ENCODE results near the gene GPR156. TPM values are rescaled to one million over a fixed set of nuclear protein-coding genes. Genes with fewer than 3 reads are reported as not detected.

GPR156 gene
- polyA plus RNA-seq, 1 of the 3 experiments (the other 2 are of a cell fraction): 0.31 TPM

- peak; percentile 78; the same call in 1 of the 2 replicates for TF ChIP-seq RXRA (IDR thresholded peaks at IDR 0.05; ENCODE audit: borderline replicate concordance, low read depth)
- TF ChIP-seq MAX (IDR thresholded peaks at IDR 0.05; ENCODE audit: low read depth): 0 out of 2 replicates have a peak, but pooled peaks have one; percentile 12
- TF ChIP-seq, protein P1, sequence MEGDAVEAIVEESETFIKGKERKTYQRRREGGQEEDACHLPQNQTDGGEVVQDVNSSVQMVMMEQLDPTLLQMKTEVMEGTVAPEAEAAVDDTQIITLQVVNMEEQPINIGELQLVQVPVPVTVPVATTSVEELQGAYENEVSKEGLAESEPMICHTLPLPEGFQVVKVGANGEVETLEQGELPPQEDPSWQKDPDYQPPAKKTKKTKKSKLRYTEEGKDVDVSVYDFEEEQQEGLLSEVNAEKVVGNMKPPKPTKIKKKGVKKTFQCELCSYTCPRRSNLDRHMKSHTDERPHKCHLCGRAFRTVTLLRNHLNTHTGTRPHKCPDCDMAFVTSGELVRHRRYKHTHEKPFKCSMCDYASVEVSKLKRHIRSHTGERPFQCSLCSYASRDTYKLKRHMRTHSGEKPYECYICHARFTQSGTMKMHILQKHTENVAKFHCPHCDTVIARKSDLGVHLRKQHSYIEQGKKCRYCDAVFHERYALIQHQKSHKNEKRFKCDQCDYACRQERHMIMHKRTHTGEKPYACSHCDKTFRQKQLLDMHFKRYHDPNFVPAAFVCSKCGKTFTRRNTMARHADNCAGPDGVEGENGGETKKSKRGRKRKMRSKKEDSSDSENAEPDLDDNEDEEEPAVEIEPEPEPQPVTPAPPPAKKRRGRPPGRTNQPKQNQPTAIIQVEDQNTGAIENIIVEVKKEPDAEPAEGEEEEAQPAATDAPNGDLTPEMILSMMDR (IDR thresholded peaks at IDR 0.05): no peak
- TF ChIP-seq TCF12 (IDR thresholded peaks at IDR 0.05): peak; percentile 87
- TF ChIP-seq POLR2AphosphoS5 (IDR thresholded peaks at IDR 0.05; ENCODE audit: low read depth, low read length): peak; percentile 76; the same call in 1 of the 2 replicates
- TF ChIP-seq CHD2 (IDR thresholded peaks at IDR 0.05; ENCODE audit: low read length, partially characterized antibody): no peak
- no peak for TF ChIP-seq FOXJ3 (CRISPR knock-in tag; IDR thresholded peaks at IDR 0.05)
- 0 out of 2 replicates have a peak, but pooled peaks have one; percentile 57 for TF ChIP-seq TEAD4 (IDR thresholded peaks at IDR 0.05; ENCODE audit: borderline replicate concordance, insufficient read depth)
- peak; percentile 72 for TF ChIP-seq FOSL2 (IDR thresholded peaks at IDR 0.05; ENCODE audit: borderline replicate concordance, low read depth)
- TF ChIP-seq GABPA (IDR thresholded peaks at IDR 0.05; ENCODE audit: low read depth): no peak
- TF ChIP-seq USF1 (IDR thresholded peaks at IDR 0.05; ENCODE audit: borderline replicate concordance, low read depth): no peak
- TF ChIP-seq RFX5 (IDR thresholded peaks at IDR 0.05; ENCODE audit: low read length): no peak
- no peak for TF ChIP-seq YY1 (IDR thresholded peaks at IDR 0.05; ENCODE audit: low read depth)
- TF ChIP-seq JUND (IDR thresholded peaks at IDR 0.05): peak; percentile 61
- TF ChIP-seq RCOR1 (IDR thresholded peaks at IDR 0.05; ENCODE audit: low read length): no peak
- TF ChIP-seq NRF1 (IDR thresholded peaks at IDR 0.05; ENCODE audit: low read depth, low read length): no peak
- no peak for TF ChIP-seq SMC3 (IDR thresholded peaks at IDR 0.05; ENCODE audit: low read depth, low read length)
- peak; percentile 70 to 81 for TF ChIP-seq EP300 (IDR thresholded peaks at IDR 0.05; ENCODE audit: borderline replicate concordance in 1 of 2, low read depth in 1 of 2, low read length in 1 of 2)
- TF ChIP-seq FOXM1 (IDR thresholded peaks at IDR 0.05; ENCODE audit: low read depth): 0 out of 2 replicates have a peak, but pooled peaks have one; percentile 40
- TF ChIP-seq, protein P2, sequence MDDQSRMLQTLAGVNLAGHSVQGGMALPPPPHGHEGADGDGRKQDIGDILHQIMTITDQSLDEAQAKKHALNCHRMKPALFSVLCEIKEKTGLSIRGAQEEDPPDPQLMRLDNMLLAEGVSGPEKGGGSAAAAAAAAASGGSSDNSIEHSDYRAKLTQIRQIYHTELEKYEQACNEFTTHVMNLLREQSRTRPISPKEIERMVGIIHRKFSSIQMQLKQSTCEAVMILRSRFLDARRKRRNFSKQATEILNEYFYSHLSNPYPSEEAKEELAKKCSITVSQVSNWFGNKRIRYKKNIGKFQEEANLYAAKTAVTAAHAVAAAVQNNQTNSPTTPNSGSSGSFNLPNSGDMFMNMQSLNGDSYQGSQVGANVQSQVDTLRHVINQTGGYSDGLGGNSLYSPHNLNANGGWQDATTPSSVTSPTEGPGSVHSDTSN (IDR thresholded peaks at IDR 0.05): peak; percentile 83
- no peak for DNase-seq
- POLR2A ChIA-PET: no interaction called here
- peaks cover 4% of the 10 kb centered on the region; the same call in 1 of the 2 replicates for H3K9me3 ChIP-seq
- H3K4me1 ChIP-seq (ENCODE audit: control insufficient read depth in 1 of 2, insufficient read depth in 2 of 2, low read depth in 1 of 2, low read length in 1 of 2): no peaks in the 10 kb centered on the region; a peak in 1 of 4 replicates
- H2AFZ ChIP-seq (ENCODE audit: low read depth): peak overlapping the region; percentile 47; the same call in 1 of the 2 replicates
- no peak overlapping the region for H3K4me3 ChIP-seq (ENCODE audit: low read depth in 2 of 2, low read length in 1 of 2)
- H3F3A ChIP-seq (replicated peaks; ENCODE audit: insufficient read depth): peaks cover 7% of the 10 kb centered on the region
- no peaks in the 10 kb centered on the region for H3K27me3 ChIP-seq (ENCODE audit: insufficient read depth)
- H3K9me2 ChIP-seq: no peaks in the 10 kb centered on the region
- H3K27ac ChIP-seq (ENCODE audit: low read depth in 2 of 2, low read length in 1 of 2): peak overlapping the region in 1 of 2 experiments; percentile 84; a peak in 2 of 4 replicates
- WGBS (ENCODE audit: low lambda C conversion rate): 6% methylated on average over 2 of the region's 2 CpGs
- CTCF ChIA-PET: no interaction called here
- no peak overlapping the region for H3K9ac ChIP-seq
- H3K4me2 ChIP-seq: peak overlapping the region; percentile 63; the same call in 1 of the 2 replicates
- no peaks in the 10 kb centered on the region for H3K79me2 ChIP-seq (ENCODE audit: insufficient read depth)
- no peaks in the 10 kb centered on the region for H4K20me1 ChIP-seq (ENCODE audit: insufficient read depth)
- H3K36me3 ChIP-seq (replicated peaks in 1 of 2; ENCODE audit: control insufficient read depth in 1 of 2, insufficient read depth in 2 of 2, low read length in 1 of 2): no peaks in the 10 kb centered on the region
Observed at GRCh38 chr3:120153294-120153693, 131.7 kb downstream of the GPR156 start.
